H9 (cell line): Measurements from ENCODE around the gene CDH22. TPM values are rescaled to one million over a fixed set of nuclear protein-coding genes. Genes with fewer than 3 reads are reported as not detected.

Experiments
- DNase-seq: peaks from one replicate; pipeline ENCODE4 v3.0.0-alpha.2; 2017
- H2AFZ ChIP-seq: one replicate; pipeline ENCODE4 v1.6.1; 2013; ENCODE audit warnings: mild to moderate bottlenecking, low read length, control low read depth, moderate library complexity
- H2AK5ac ChIP-seq: 2 replicates; pipeline ENCODE4 v1.6.1; 2013; ENCODE audit warnings: low read length, control low read depth, mixed read lengths; ENCODE audit not compliant: insufficient read length
- H2BK120ac ChIP-seq: one replicate; pipeline ENCODE4 v1.6.1; 2013; ENCODE audit warnings: low read depth, mild to moderate bottlenecking, low read length, control low read depth, inconsistent platforms; ENCODE audit not compliant: poor library complexity, severe bottlenecking
- H2BK12ac ChIP-seq: 2 replicates; pipeline ENCODE4 v1.6.1; 2013; ENCODE audit warnings: low read length, control low read depth, mixed read lengths, low read depth; ENCODE audit not compliant: insufficient read length
- H2BK15ac ChIP-seq: 2 replicates; pipeline ENCODE4 v1.6.1; 2013; ENCODE audit warnings: low read depth, low read length, control low read depth
- H2BK20ac ChIP-seq: one replicate; pipeline ENCODE4 v1.6.1; 2013; ENCODE audit warnings: low read depth, mild to moderate bottlenecking, low read length, control low read depth, inconsistent platforms; ENCODE audit not compliant: poor library complexity, severe bottlenecking
- H2BK5ac ChIP-seq: 2 replicates; pipeline ENCODE4 v1.6.1; 2013; ENCODE audit warnings: low read length, control low read depth, mixed read lengths; ENCODE audit not compliant: insufficient read length
- H3K14ac ChIP-seq: 2 replicates; pipeline ENCODE4 v1.6.1; 2013; ENCODE audit warnings: low read length, control low read depth; ENCODE audit not compliant: insufficient read depth
- H3K18ac ChIP-seq: 2 replicates; pipeline ENCODE4 v1.6.1; 2013; ENCODE audit warnings: low read depth, mild to moderate bottlenecking, mixed read lengths, low read length, control low read depth; ENCODE audit not compliant: insufficient read length
- H3K23ac ChIP-seq: 2 replicates; pipeline ENCODE4 v1.6.1; 2013; ENCODE audit warnings: low read length, control low read depth, mixed read lengths, low read depth; ENCODE audit not compliant: insufficient read length
- H3K23me2 ChIP-seq: 2 replicates; pipeline ENCODE4 v1.6.1; 2013; ENCODE audit warnings: low read depth, mild to moderate bottlenecking, mixed read lengths, low read length, control low read depth; ENCODE audit not compliant: insufficient read length, poor library complexity, severe bottlenecking
- H3K27ac ChIP-seq: 2 replicates; pipeline ENCODE4 v1.5.1; 2013; ENCODE audit warnings: low read length, control low read depth, mixed read lengths, low read depth; ENCODE audit not compliant: insufficient read length
- H3K27me3 ChIP-seq: 2 replicates; pipeline ENCODE4 v1.6.1; 2013; ENCODE audit warnings: low read length, control low read depth, inconsistent platforms; ENCODE audit not compliant: insufficient read depth
- H3K4ac ChIP-seq: 2 replicates; pipeline ENCODE4 v1.6.1; 2013; ENCODE audit warnings: low read depth, mild to moderate bottlenecking, control low read depth, inconsistent platforms, low read length, moderate library complexity
- H3K4me1 ChIP-seq: 2 replicates; pipeline ENCODE4 v1.6.1; 2013; ENCODE audit warnings: low read length, control low read depth, inconsistent platforms; ENCODE audit not compliant: insufficient read depth
- H3K4me2 ChIP-seq: 2 replicates; pipeline ENCODE4 v1.6.1; 2013; ENCODE audit warnings: low read length, control low read depth, mixed read lengths; ENCODE audit not compliant: insufficient read length, insufficient read depth
- H3K56ac ChIP-seq: 2 replicates; pipeline ENCODE4 v1.6.1; 2013; ENCODE audit warnings: low read depth, mild to moderate bottlenecking, mixed read lengths, low read length, control low read depth; ENCODE audit not compliant: insufficient read length
- H3K79me1 ChIP-seq: 2 replicates; pipeline ENCODE4 v1.6.1; 2013; ENCODE audit warnings: low read depth, mild to moderate bottlenecking, moderate library complexity, low read length, control low read depth, inconsistent platforms; ENCODE audit not compliant: insufficient read depth, poor library complexity, severe bottlenecking
- H3K79me2 ChIP-seq: 2 replicates; pipeline ENCODE4 v1.6.1; 2013; ENCODE audit warnings: low read length, control low read depth, inconsistent platforms; ENCODE audit not compliant: insufficient read depth
- H3K9ac ChIP-seq: 2 replicates; pipeline ENCODE4 v1.6.1; 2013; ENCODE audit warnings: low read length, control low read depth, mixed read lengths; ENCODE audit not compliant: insufficient read length; ENCODE audit errors: extremely low read depth
- H3K9me3 ChIP-seq: one replicate; pipeline ENCODE4 v1.6.1; 2013; ENCODE audit warnings: low read depth, low read length, inconsistent platforms; ENCODE audit not compliant: control insufficient read depth
- H3T11ph ChIP-seq: one replicate; pipeline ENCODE4 v1.6.1; 2013; ENCODE audit warnings: mild to moderate bottlenecking, low read length, control low read depth, inconsistent platforms
- H4K20me1 ChIP-seq: one replicate; pipeline ENCODE4 v1.6.1; 2013; ENCODE audit not compliant: control insufficient read depth, insufficient read length, insufficient read depth
- H4K5ac ChIP-seq: 2 replicates; pipeline ENCODE4 v1.6.1; 2013; ENCODE audit warnings: low read depth, mild to moderate bottlenecking, mixed read lengths, low read length, control low read depth; ENCODE audit not compliant: insufficient read length
- H4K8ac ChIP-seq: replicated peaks from 2 replicates; pipeline ENCODE4 v1.6.1; 2013; ENCODE audit warnings: low read length, control low read depth, mixed read lengths, low read depth; ENCODE audit not compliant: insufficient read length
- H4K91ac ChIP-seq: 2 replicates; pipeline ENCODE4 v1.6.1; 2013; ENCODE audit warnings: low read depth, mild to moderate bottlenecking, moderate library complexity, mixed read lengths, low read length, control low read depth; ENCODE audit not compliant: insufficient read length
- H3K27ac Mint-ChIP-seq, 3 experiments: 2 replicates in 2 of 3; 3 replicates in 1 of 3; pipeline ENCODE4 v1.8.0; 2020 to 2021; ENCODE audit warnings: mixed read lengths in 3 of 3, mild to moderate bottlenecking in 1 of 3, moderate library complexity in 1 of 3
- H3K27me3 Mint-ChIP-seq: 2 replicates; pipeline ENCODE4 v1.8.0; 2021; ENCODE audit warnings: low read depth, mild to moderate bottlenecking, moderate library complexity, mixed read lengths
- H3K36me3 Mint-ChIP-seq, 3 experiments: 2 replicates in 2 of 3; 3 replicates in 1 of 3; pipeline ENCODE4 v1.8.0; 2020 to 2021; ENCODE audit warnings: low read depth in 3 of 3, mixed read lengths in 3 of 3; ENCODE audit not compliant: insufficient read depth in 1 of 3
- H3K4me1 Mint-ChIP-seq, 2 experiments: 2 replicates each; pipeline ENCODE4 v1.8.0; 2020; ENCODE audit warnings: mixed read lengths in 2 of 2
- H3K4me3 Mint-ChIP-seq, 2 experiments: 2 replicates in 1 of 2; 3 replicates in 1 of 2; pipeline ENCODE4 v1.8.0; 2020 to 2021; ENCODE audit warnings: mild to moderate bottlenecking in 2 of 2, mixed read lengths in 2 of 2, moderate library complexity in 1 of 2
- H3K9me3 Mint-ChIP-seq, 2 experiments: 2 replicates in 1 of 2; 3 replicates in 1 of 2; pipeline ENCODE4 v1.8.0; 2020; ENCODE audit warnings: mild to moderate bottlenecking in 2 of 2, mixed read lengths in 2 of 2, moderate library complexity in 1 of 2
- WGBS: extraction: QIAGEN DNeasy Blood & Tissue Kit; methylation state at CpG from one replicate; pipeline ENCODE4 v1.1.7; 2013; ENCODE audit warnings: missing lambda C conversion rate, low lambda C conversion rate, mixed read lengths; ENCODE audit not compliant: insufficient read length; ENCODE audit errors: extremely low coverage; 5-methylcytosine and 5-hydroxymethylcytosine counted together
- total RNA-seq: library from RNA; stranded (reverse); gene quantifications from 2 replicates; pipeline ENCODE4 v1.2.1, GENCODE V29; 2021
- TF ChIP-seq, protein P1 (sequence below): fragments of 200-600 bp; sonication (generic); conservative IDR thresholded peaks from 3 replicates; pipeline ENCODE4 v1.8.0; 2021; ENCODE audit warnings: antibody characterized with exemption, mild to moderate bottlenecking

CDH22 gene
- total RNA-seq, 1 experiment from 2014 or later = not detected

DNA sequence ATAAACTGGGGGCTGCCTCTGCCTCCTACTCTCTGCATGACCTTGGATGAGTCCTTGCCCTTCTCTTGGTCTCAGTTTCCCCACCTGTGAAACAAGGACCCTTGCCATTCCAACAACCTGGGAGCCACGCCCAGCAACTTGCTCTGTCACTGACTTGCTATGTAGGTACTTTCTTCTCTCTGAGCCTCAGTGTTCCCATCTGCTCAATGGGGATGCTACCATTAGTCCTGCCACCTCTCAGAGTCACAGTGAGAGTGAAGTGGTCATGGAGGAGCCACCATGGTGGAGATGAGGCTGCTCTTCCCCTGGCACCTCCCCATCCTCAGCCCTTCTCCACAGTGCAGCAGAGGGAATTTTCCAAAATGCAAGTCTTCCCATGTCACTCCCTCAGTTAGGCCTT lies 70.6 kb downstream of the CDH22 start:
- H2BK12ac ChIP-seq = no peak overlapping the region
- no peaks in the 10 kb centered on the region for H3K9me3 ChIP-seq
- Mint-ChIP-seq H3K9me3 (no peaks in the 10 kb centered on the region), H3K27ac (no peak overlapping the region; a peak in 1 of 7 replicates), H3K36me3 (no peaks in the 10 kb centered on the region), H3K4me3 (no peak overlapping the region; a peak in 1 of 5 replicates), H3K4me1 (peaks cover 13 to 23% of the 10 kb centered on the region in 2 experiments), H3K27me3 (peaks cover 26% of the 10 kb centered on the region)
- no peak overlapping the region for H4K91ac ChIP-seq
- no peak overlapping the region for H3K23ac ChIP-seq
- no peak overlapping the region for H3K56ac ChIP-seq
- no peak overlapping the region for H2BK15ac ChIP-seq
- H2AFZ ChIP-seq = no peak overlapping the region
- no CpG with 5 or more reads among the region's 1 CpG for WGBS
- H2AK5ac ChIP-seq = no peak overlapping the region
- H3K18ac ChIP-seq = no peak overlapping the region
- H3K27ac ChIP-seq = no peak overlapping the region
- no peak for DNase-seq
- peaks cover 6% of the 10 kb centered on the region; the same call in 1 of the 2 replicates for H3K4me1 ChIP-seq
- no peak overlapping the region for H4K5ac ChIP-seq
- TF ChIP-seq, protein P1, sequence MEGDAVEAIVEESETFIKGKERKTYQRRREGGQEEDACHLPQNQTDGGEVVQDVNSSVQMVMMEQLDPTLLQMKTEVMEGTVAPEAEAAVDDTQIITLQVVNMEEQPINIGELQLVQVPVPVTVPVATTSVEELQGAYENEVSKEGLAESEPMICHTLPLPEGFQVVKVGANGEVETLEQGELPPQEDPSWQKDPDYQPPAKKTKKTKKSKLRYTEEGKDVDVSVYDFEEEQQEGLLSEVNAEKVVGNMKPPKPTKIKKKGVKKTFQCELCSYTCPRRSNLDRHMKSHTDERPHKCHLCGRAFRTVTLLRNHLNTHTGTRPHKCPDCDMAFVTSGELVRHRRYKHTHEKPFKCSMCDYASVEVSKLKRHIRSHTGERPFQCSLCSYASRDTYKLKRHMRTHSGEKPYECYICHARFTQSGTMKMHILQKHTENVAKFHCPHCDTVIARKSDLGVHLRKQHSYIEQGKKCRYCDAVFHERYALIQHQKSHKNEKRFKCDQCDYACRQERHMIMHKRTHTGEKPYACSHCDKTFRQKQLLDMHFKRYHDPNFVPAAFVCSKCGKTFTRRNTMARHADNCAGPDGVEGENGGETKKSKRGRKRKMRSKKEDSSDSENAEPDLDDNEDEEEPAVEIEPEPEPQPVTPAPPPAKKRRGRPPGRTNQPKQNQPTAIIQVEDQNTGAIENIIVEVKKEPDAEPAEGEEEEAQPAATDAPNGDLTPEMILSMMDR = no peak
- no peak overlapping the region for H3K4me2 ChIP-seq
- H2BK5ac ChIP-seq = no peak overlapping the region
- no peaks in the 10 kb centered on the region for H3K79me2 ChIP-seq
- no peak overlapping the region for H4K8ac ChIP-seq
- no peak overlapping the region for H3T11ph ChIP-seq
- no peaks in the 10 kb centered on the region for H3K23me2 ChIP-seq
- no peak overlapping the region for H3K9ac ChIP-seq
- no peak overlapping the region for H3K14ac ChIP-seq
- no peak overlapping the region for H2BK20ac ChIP-seq
- no peak overlapping the region for H3K4ac ChIP-seq
- no peaks in the 10 kb centered on the region for H4K20me1 ChIP-seq
- H3K79me1 ChIP-seq = no peaks in the 10 kb centered on the region
- no peak overlapping the region for H2BK120ac ChIP-seq
- H3K27me3 ChIP-seq = no peaks in the 10 kb centered on the region; the same call in 1 of the 2 replicates
